HG03108 (cell line): ENCODE results near the gene DIAPH1.

ENCODE experiments used
- ATAC-seq: cut with Tn5 transposase; IDR thresholded peaks from one replicate; pipeline ENCODE4 v1.9.1; 2021; ENCODE audit warnings: moderate library complexity; ENCODE audit not compliant: unreplicated experiment

The DIAPH1 gene

DNA sequence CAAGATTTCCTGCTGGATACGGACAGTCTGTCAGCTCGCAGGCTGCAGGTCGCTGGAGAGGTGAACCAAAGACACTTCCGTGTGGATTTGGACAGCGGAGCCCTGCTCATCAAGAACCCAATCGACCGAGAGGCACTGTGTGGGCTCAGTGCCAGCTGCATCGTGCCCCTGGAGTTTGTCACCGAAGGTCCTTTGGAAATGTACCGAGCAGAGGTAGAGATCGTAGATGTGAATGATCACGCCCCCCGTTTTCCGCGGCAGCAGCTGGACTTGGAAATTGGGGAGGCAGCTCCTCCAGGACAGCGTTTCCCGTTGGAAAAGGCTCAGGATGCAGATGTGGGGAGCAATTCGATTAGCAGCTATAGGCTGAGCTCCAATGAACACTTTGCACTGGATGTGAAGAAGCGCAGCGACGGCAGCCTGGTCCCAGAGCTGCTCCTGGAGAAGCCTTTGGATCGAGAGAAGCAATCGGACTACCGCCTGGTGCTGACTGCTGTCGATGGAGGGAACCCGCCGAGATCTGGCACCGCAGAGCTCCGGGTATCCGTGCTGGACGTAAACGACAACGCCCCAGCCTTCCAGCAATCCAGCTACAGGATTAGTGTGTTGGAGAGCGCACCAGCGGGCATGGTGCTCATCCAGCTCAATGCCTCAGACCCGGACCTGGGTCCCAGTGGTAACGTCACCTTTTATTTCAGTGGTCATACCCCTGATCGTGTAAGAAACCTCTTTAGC is 133.3 kb downstream of the DIAPH1 start:
- no peak for ATAC-seq

DNA sequence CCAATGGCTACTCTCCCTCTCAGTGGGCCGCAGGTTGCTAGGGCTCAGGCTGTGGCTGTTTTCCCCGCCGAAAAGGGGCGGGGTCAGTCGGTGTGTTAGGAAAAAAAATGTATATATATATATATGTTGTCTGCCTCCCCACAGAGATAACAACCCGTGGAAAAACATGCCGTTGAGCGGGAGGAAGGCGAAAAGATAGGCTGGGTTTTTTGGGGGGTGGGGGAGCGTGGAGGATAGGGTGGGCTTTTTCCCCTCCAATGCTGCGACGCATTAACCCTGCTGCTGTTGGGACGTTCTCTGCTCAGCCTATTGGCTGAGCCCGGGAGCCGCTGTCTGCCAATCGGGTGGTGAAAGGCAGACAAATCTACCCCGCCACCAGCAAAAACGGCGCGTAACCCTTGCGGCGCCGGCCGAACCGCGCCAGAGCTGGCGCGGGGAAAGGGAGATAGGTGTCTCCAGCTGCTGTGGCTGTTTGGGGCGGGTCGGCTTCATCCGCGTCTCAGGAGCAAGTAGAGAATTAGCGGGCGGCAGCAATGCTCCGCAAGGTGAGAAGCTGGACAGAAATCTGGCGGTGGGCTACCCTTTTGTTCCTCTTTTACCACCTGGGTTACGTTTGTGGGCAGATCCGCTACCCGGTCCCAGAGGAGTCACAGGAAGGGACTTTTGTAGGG is 134.0 kb downstream of the DIAPH1 start, which contains the start of gene PCDHGC4:
Gene PCDHGC4, plus strand, starts transcription at position 390 of the 671 bp plus-strand sequence. Its CDS starts 144 bp downstream, at position 534.
- ATAC-seq: no peak

DNA sequence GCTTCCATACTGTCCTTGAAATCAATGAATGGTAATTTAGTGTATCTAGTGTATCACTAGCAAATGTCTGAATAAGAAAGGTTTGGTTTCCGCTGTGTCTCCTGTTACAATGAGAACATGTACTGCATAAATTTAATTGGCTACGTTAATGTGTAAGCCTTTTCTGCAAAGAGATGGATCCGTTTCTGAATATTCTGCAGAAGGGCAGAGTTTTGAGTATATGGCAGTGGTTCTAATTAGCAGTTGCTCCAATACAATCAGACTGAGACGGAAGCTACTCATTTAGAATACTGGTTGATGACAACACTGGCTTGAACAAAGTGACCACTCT is 134.5 kb downstream of the DIAPH1 start:
- no peak for ATAC-seq

DNA sequence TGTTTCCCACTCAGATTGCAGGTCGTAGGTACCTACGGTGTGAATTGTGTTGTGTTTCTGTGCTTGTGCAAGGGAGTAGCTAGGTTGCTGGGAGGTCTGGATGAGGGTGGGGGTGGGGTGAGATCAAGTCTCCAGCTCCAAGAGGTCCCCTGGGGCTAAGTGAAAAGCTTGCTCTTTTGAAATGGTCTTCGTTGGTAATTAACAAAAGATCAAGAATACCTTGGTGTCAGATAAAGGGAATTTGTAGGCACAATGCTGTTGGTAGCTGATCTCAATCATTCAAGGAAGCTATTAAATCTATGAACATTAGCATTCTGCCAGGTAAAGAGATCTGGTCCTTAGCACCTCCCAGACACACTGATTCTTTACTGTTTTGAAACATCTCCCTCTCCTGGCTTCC is 134.9 kb downstream of the DIAPH1 start:
- ATAC-seq: no peak

DNA sequence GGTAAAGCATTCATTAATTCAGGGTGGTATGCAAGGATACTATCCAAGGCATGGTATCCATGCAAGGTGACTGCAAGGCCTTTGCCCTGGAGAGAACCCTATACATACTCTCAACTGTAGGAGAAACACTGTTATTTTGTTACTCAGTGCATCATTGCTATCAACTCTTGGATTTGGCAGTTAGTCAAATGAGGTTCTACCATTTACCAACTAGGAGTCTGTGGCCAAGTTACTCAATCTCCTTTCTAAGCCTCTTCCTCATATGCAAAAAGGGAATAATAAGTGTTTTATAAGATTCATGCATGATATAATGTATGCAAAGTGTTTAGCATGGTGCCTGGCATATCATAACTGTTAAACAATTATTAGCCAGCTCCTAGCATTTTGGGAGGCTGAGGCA is 139.0 kb downstream of the DIAPH1 start:
- no peak for ATAC-seq

DNA sequence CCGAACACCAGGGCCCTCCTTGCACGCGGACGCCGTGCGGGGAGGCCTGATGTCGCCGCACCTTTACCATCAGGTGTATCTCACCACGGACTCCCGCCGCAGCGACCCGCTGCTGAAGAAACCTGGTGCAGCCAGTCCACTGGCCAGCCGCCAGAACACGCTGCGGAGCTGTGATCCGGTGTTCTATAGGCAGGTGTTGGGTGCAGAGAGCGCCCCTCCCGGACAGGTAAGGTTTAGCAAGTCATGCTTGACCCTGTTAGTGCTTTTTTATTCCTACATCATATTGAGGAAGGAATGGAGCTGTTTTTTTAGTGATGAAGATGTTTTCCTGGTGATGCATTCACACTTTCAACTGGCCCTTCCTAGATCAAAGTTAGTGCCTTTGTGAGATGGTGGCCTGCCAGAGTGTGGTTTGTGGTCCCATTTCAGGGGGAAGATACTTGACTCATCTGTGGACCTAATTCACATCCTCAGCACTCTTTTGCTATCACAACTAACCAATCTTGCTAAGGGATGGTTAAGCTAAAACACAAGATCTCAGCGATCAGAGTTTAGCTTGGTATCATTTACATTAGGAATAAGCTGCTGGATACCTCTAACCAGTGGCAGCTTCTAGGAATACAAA is 140.4 kb downstream of the DIAPH1 start:
- no peak for ATAC-seq

DNA sequence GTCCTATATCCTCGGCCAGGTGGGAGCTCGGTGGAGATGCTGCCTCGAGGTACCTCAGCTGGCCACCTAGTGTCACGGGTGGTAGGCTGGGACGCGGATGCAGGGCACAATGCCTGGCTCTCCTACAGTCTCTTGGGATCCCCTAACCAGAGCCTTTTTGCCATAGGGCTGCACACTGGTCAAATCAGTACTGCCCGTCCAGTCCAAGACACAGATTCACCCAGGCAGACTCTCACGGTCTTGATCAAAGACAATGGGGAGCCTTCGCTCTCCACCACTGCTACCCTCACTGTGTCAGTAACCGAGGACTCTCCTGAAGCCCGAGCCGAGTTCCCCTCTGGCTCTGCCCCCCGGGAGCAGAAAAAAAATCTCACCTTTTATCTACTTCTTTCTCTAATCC is 141.0 kb downstream of the DIAPH1 start:
- ATAC-seq: no peak

DNA sequence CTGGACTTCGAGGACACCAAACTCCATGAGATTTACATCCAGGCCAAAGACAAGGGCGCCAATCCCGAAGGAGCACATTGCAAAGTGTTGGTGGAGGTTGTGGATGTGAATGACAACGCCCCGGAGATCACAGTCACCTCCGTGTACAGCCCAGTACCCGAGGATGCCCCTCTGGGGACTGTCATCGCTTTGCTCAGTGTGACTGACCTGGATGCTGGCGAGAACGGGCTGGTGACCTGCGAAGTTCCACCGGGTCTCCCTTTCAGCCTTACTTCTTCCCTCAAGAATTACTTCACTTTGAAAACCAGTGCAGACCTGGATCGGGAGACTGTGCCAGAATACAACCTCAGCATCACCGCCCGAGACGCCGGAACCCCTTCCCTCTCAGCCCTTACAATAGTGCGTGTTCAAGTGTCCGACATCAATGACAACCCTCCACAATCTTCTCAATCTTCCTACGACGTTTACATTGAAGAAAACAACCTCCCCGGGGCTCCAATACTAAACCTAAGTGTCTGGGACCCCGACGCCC is 141.7 kb downstream of the DIAPH1 start:
- no peak for ATAC-seq

DNA sequence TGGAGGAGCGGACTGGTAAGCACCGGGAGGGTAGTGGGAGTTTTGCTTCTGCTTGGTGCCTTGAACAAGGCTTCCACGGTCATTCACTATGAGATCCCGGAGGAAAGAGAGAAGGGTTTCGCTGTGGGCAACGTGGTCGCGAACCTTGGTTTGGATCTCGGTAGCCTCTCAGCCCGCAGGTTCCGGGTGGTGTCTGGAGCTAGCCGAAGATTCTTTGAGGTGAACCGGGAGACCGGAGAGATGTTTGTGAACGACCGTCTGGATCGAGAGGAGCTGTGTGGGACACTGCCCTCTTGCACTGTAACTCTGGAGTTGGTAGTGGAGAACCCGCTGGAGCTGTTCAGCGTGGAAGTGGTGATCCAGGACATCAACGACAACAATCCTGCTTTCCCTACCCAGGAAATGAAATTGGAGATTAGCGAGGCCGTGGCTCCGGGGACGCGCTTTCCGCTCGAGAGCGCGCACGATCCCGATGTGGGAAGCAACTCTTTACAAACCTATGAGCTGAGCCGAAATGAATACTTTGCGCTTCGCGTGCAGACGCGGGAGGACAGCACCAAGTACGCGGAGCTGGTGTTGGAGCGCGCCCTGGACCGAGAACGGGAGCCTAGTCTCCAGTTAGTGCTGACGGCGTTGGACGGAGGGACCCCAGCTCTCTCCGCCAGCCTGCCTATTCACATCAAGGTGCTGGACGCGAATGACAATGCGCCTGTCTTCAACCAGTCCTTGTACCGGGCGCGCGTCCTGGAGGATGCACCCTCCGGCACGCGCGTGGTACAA is 142.5 kb downstream of the DIAPH1 start:
- ATAC-seq: peak; percentile 10

DNA sequence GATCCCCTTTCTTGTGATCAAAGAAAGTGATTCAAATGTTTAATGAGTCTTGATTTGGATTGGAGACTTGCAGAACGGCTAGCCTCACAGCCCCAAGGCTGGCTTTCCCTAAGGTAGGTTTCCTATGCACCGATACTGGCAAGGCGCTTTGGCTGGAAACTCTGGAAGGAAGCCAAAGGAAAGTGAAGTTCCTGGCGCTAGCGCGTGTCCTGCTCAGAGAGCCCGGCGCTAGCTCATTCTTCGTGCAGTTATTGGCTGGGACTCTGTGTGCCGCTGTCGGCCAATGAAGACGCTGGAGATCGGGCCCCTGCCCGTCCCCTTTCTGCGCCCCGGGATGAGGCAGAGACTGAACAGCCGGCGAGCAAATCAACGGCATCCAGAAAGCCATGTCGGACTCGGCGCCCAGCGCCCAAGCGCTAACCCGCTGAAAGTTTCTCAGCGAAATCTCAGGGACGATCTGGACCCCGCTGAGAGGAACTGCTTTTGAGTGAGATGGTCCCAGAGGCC is 143.1 kb downstream of the DIAPH1 start, which contains the start of gene PCDHGC3:
Gene PCDHGC3, plus strand, starts transcription at position 342 of the 507 bp plus-strand sequence. Its CDS starts 151 bp downstream, at position 493.
- ATAC-seq: peak; percentile 98

DNA sequence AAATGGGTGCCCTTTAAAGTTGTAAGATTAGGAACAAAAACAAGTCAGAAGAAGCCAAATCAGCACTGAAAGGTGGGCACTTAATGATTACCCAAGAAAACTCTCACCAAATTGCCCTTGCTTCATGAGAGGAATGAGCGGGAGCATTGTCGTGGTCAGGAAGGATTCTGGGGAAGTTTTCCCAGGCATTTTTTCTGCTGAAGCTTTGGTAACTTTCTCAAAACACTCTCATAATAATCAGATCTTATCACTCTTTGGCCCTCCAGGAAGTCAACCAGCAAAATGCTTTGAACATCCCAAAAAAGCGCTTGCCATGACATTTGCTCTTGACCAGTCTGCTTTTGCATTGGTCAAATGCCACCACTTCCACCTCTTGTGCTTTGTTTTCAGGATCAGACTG is 153.4 kb downstream of the DIAPH1 start:
- no peak for ATAC-seq
